ENCODE data around the gene DPEP2.
A peak's percentile ranks its signal among the peaks of the same experiment; 100 is the strongest.
"Not testable (repeated sequence)": the region's sequence is repeated elsewhere in the genome, so short reads cannot be mapped to it uniquely, and the experiment has no call there.

The DPEP2 gene

DNA sequence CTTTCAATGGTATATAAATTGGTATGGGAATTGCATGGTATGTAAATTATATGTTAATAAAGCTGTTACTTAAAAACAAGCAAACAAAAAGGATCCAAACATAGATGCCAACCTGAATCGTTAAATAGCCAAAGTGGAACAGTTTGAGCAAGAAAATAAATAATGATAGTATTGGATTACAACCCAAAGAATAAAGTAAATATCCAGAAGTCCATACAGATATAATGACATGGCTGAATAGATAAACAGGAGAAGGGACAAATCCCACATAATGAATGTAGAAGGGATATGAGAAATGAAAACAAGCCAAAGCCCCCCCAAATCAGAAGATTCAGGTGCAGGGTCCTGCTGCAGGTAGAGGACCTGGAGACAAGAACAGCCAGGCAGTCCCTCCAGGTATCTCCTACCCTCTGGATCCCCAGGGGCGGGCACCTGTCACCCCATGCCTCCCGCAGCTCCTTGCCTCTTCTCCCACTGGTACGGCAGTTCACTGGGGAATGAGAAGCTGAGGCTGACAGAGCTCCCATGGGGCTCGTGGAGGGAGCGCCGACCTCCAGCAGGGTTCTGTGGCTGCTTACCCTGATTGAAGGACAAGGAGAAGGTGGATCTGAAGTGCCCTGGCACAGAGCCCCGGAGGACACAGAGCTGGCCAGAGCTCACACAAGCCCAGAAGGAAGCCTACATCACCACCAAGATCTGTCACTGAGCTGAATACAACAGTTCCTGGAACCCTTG, 45.5 kb downstream of the DPEP2 start:
- DNase-seq: no peak

DNA sequence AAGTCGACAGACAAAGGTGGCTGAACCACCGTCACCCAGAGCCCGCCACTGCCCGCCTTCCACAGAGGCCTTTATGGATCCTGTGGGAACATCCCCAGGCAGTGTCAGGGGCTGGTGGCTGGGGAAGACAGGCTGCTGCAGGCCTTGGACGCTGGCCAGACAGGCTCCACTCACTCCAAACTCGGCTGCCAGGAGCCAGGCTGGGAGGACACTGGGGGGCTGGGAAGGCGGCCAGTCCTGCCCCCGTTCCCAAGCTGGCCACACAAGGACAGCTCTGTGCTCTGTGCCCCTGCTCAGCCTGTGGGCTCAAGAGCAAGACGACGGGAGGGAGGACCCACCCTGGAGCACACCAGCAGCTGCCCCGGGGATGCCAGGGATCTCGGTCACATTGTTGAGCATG, 47.8 kb downstream of the DPEP2 start:
- no peak for DNase-seq

DNA sequence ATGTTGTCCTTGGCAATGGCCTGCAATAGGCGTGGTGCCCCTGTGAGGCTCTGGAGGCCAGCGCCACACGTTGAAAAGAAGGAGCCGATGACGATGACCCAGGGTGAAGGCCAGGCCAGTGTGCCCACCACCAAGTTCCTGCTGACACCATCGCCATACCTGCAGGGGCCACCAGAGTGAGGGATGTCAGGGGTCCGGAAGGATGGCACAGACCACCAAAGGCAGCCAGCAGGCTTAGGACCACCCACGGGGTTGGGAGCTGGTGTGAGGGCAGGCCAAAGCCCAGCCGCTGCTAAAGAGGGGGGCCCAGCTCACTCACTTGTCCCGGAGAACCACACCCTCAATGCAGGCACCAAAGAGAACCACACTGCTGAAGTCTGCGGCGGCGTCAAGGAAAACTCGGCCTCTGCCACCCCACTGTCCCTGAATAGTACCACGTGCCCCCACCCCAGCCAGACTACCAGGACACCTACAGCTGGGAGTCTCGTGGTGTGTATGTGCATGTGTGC, 48.9 kb downstream of the DPEP2 start:
- no peak for DNase-seq

DNA sequence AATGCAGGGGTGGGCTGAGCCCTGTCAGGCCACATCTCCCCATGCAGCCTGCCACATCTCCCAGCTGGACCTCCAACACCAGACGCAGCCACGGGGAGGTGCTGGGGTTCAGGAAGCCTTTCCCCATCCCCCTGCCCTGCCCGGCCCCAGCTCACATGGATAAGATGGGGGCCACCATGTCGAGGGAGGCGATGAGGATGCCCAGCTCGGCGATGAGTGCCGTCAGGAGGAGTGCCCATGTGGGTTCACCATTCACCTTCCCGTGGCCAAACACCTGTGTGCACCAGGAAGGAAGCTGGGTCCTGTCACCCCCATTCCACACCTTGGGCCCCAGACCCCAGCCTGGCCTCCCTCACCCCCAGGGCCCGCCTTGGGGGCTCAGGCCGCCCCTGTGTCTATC, 49.6 kb downstream of the DPEP2 start:
- DNase-seq: no peak

DNA sequence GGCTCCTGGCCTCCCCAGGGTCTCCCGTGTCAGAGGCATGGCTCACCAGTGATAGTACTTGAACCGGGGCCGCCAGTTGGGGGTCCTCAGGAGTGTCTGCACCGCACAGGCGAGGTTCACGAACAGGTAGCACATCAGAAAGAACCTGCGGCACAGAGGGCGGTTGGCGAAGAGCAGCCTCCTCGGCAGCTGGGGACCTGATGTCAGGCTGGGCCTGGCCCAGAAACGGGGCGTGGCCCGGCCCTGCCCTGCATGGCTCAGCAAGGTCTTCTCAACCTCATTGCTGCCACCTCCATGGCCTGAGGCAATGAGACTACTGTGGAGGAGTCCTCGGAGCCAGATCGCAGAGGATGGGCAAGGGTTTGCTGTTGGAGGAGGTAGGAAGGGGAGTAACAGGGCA, 51.3 kb downstream of the DPEP2 start:
- no peak for DNase-seq

DNA sequence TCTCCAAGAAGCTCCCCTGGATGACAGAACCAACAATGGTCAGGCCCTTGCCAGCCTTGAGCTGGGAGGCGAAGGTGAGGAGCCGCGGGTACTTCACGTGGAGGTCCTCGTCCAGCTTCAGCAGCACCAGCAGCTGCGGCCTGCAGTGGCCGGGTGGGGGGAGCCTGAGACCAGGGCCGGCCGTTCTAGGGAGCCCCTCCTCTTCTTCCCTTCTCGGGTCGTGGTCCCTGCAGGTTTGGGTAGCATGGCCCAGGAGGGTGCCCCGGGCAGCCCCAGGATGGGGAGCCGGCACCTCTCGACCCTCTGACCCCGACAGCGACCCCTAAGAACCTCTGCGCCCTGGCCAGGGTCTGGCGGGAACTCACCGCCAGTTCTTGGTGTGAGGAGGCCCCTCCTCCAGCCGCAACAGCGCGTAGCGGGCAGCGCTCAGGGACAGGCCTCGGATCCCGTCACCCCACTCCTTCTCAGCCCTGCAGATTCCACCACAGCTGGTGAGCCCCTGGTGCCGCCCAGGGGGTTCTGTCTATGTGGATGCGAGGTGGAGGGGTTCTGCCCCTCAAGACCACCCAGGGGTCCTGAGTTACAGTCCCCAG, 52.2 kb downstream of the DPEP2 start:
- no peak for DNase-seq

DNA sequence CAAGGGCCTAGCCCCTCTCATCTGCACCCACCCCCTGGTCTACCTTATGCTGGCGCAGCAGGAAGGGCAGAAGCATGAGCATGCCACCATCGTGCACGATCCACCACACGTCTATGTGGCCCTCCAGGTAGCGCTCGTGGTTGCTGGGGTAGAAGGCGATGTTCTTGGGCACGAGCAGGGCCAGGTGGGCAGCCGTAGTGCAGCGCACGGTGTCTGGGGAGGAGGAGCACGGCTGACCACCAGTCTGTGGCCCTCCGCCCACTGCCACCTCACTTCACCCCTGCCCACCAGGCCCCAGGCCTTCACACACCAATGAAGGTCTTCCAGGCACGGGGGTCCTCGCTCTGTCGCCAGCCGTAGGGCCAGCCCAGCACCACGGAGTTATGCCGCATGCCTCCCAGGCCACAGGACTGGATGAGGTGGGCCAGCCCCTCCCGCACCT, 53.1 kb downstream of the DPEP2 start:
- DNase-seq: no peak

DNA sequence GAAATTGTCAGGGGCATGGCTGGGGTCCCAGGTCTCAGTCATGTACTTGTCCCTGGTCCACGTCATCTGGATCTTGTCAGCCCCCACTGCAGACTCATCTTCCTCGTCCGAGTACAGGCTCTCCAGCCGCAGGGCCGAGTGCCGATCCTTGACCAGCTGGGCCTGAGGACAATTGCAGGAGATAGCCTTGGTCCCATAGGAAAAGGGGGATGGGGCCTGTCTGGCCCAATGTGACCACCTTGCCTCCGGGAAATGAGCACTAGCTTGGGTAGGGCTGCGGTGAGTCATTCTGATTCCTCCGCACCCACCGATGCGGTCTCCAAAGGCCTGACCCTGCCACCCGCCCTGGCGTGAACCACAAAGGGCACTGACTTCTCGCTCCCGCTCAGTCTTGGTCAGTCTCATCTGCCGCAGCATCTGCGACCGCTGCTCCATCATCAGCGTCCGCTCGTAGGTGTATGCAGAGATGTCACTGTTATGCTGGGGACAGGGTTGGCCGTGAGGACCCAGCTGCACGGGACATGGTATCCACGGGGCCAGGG, 53.8 kb downstream of the DPEP2 start:
- no peak for DNase-seq

DNA sequence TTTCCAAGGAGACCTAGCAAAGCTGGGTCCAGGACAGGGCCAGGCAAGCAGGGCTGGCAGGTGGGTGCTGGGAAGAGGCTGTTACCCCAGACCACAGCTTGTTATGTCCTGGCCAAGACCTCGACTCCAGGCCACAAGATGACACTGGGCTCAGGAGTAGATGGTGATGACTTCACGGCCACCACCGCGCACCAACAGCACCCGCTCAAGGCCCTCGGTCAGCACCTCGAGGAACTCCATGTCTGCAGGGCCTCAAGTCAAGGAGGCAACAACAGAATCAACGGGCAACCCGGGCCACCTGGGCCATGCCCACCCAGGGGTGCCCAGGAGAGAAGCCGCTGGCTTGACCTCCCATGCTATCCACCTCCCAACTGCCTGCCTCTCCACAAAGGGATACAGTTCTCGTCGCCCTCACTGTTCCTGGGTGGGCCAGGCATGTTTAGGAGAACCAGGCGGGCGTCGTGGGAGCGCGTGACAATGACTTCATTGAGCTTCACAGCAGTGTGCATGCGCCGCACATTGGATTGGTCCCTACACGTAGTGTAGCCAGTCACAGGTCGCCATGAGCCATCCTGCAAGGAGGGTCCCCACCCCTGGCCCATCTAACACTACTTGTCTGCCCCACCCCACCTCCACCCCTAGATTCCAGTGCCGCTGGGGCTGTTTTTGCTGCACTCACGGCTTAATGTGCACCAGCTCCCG, 54.4 kb downstream of the DPEP2 start:
- DNase-seq: no peak

DNA sequence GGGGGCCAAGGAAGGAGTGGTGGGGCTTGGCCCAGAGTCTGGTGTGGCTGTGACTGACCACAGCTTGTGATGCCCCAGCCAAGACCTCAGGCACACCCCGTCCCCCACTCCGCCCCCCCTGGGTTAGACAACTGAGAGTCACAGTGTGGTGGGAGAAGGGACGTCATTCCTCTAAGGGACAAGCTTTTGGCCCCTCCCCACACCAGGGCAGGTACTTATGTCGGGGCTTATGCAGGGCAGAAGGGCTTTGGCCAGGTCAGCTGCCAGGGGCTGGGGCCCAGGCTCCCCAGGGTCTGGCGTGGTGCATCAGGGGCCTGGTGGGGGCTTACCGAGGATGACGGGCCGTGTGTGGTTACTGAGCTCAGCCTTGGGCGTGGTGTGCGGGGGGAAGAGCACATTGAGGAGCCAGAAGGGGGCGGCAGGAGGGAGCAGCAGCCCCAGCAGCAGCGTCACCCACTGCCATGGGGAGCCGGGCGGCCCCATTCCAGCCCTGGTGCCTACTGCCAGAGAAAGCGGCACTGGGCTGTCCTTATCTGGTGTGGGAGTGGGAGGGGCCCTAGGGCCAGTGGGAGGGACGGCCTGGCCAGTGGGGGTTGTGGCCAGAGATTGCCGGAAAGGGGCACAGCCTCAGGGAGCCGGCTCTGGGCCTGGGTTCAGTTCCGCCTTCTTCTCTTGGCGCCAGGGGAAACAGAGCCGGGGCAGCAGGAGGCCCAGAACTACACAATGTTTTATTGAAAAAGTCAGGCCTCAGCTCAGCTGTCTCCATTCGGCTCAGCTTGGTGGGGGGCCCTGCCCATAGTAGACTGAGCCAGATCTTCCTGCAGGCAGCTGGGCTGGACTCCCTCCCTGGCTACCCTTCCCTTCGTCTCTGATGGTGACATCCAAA, 55.4 kb downstream of the DPEP2 start, which contains the start of gene LCAT:
LCAT (minus strand) TSS at position 502 of the 886 bp plus-strand sequence; CDS start at position 483, 19 bp downstream.
- no peak for DNase-seq

DNA sequence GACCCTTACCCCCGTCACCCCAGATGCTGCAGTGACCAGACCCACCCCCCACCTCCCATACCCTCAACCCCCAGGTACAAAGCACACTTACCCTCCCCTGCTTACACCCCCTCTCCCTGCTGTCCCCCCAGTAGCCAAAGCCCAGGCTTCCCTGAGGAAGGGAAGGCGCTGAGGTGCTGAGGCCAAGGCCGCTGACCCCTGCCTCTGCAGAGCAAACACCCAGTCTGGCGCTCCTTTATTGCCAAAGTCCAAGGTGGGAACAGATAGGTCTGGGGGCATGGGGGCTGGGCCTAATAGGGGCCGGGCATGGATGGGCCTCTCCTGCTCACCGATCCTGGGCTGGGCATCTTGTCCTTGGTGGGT, 56.0 kb downstream of the DPEP2 start:
- no peak for DNase-seq

DNA sequence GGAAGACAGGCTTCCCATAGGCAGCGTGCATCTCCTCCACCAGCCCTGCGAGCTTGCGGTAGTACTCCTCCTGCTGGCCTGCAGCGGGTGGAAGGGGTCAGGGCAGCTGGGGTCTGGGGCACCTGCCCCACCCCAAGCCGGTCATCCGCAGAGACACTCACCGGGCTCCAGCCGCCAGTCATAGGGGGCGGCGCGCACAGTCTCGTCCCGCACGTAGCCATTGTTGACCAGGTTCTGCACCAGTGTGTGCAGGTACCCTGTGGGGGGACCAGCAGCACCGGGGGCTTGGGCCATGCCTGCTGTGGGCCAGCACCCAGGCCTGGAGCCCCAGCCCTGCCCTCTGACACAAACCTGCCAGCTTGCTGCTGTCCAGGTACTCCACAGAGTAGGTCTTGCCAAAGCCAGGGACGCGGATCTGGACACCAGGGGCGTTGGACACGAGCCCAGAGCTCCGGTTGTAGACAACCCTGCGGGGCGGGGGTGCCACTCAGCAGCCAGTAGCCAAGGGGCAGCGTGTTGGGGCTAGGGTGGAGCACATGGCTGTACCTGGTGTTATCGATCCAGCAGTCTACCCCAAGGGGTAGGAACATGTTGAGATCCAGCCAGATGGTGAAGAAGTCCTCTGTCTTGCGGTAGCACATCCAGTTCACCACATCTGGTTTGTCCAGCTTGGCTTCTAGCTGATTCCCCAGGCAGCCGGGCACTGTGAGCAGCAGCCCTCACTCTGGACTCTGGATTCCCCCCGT, 56.6 kb downstream of the DPEP2 start:
- DNase-seq: no peak

DNA sequence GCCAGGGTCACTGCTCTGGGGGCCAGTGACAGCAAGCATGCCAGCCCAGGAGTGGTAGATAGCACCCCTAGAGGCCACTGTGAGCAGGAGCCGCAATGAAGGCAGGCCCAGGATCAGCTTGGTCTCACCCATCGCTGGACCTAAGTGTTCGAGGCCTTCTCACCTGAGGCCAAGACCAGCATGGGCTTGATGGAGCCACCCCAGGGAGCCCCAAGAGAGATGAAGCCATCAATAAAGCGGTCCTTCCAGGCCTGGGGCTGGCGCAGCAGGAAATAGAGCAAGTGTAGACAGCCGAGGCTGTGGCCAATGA, 57.1 kb downstream of the DPEP2 start:
- DNase-seq: peak; percentile 35

DNA sequence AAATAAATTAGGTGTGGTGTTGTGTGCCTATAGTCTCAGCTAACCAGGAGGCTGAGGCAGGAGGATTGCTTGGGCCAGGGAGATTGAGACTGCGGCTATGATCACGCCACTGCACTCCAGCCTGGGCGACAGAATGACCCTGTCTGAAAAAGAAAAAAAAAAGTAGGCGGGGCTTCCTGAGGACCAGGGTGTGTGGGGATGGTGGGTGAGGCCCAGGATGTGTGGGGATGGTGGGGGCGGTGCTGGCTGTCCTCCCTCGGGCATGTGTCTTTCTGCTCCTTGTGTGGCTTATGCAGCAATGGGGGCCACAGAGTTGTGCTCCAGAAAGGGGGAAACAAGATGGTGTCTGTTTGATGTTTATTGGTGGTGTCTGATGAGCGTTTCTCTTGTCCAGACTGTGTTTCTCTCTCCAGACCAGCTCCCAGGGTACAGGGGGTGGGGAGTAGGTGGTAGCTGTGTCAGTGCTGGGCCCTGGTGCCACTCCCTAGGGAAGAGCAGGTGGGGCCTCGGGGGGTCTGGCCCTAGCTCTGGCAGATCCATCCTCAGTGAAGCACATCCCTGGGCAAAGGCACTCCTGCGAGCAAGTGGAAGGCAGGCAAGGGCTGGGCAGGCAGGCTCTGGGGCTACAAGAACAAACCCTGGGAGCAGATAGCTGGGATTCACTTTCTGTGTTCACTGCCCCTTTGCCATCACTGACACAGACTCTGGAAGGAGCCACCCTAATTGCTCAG, 57.6 kb downstream of the DPEP2 start:
- no peak for DNase-seq

DNA sequence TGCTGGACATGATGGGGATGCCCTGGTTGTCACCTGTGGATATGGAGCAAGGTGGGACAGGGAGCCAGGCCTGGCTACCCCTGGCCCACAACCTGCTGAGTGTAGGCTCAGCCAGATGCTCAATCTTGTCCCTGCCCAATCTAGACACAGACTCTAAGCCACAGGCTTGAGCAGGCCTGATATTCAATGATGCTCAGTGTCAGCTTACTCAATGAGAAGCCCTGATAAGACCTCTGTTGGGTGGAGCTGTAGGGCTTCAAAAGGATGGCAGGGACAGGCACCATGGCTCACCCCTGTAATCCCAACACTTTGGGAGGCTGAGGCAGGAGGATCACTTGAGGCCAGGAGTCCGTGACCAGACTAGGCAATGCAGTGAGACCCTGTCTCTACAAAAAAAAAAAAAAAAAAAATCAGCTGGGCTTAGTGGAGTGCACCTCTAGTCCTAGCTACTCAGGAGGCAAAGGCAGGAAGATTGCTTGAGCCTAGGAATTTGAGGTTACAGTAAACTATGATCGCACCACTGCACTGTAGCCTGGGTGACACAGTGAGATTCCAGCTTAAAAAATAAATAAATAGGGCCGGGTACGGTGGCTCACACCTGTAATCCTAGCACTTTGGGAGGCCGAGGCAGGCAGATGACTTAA, 58.7 kb downstream of the DPEP2 start:
- DNase-seq: no peak

DNA sequence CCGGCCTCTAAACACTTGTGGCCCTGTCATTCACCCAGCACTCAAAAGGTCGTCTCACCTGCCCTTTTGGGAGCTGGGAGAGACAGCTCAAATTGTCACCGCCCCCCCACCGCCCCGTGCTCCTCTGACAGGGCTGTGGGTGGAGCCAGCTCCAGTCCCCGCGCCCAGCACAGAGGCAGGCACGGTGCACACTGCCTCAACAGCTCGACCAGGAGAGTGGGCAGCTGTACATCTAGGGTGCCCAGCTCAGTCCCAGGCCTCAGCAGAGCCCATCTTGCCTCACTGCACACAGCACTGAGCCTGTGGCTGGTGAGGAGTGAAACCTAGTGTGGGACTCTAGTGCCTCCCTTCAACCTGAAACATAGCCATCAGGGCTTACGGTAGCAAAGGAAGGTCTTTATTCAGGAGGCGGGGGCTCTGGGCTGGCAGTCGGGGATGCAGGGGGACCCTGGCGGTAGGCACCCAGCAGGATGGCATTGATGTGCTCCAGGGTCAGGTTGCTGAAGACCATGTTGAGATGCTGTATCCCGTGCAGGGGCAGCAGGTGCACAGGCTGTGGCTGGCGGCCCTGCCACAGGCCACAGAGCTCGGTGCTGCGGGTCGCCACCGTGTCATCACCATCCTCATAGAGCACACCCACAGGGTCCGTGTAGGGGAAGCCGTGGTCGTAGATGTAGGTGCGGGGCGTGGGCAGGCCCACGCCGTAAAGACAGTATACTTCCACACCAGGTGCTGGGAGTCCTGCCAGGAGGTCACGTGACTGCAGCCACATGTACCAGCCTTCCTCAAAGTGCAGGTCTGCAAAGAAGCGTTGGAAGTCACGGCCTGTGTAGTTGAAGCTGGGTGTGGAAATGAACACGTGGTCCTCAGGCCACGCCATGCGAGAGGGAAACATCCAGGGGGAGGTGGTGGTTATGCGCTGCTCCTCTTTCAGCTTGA, 59.5 kb downstream of the DPEP2 start:
- no peak for DNase-seq

DNA sequence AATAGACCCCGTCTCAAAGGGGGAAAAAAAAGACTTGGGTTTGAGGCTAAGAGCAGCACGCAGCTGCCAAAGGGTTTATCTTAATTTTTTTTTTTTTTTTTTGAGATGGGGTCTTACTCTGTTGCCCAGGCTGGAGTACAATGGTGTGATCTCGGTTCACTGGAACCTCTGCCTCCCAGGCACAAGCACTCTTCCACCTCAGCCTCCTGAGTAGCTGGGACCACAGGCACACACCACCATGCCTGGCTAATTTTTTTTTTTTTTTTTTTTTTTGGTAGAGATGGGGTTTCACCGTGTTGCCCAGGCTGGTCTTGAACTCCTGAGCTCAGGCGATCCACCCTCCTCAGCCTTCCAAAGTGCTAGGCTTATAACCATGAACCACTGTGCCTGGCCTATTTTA, 61.6 kb downstream of the DPEP2 start:
- DNase-seq: not testable (repeated sequence)
